NCI-H2227 (cell line): ENCODE results near the gene PC.

Experiments
- DNase-seq: peaks from one replicate; lab custom pipeline; 2025; ENCODE audit not compliant: unreplicated experiment; lab: John Stamatoyannopoulos, UW

PC gene

DNA sequence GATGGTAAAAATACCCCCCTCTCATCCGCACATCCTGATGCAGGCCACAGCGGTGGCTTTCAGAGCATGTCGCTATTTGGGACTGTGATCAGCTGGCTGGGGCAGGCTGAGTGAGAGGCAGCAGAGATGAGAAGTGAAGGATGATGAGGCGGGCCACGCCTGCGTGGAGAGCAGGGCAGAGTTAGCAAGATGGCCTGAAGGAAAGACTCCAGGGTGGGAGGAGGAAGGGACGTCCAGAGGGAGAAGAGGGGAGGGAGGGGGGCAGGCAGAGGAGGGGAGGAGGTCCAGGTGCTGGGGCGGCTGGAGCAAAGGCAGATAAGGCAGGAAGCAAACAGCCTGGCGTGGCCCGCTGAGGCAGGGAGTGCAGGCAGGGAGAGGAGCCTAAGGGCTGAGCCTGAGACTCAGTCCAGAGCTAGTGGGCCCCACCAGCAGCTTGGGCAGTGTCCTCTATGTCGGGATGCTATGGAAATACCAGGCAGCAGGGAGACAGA lies 72.2 kb downstream of the PC start:
- DNase-seq = no peak

DNA sequence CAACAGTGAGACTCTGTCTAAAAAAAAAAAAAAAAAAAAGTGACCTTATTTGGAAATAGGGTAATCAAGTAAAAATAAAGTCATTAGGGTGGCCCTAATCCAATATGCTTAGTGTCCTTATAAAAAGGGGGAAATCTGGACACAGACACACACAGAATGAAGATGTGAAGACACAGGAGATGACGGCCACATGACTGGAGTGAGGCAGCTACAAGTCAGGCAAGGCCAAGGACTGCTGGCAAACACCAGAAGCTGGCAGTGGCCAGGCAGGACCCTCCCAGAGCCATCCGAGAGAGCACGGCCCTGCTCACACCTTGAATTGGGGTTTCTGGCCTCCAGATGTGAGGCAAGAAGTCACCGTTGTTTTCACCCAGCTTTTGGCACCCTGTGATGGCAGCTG lies 72.7 kb downstream of the PC start:
- no peak for DNase-seq

DNA sequence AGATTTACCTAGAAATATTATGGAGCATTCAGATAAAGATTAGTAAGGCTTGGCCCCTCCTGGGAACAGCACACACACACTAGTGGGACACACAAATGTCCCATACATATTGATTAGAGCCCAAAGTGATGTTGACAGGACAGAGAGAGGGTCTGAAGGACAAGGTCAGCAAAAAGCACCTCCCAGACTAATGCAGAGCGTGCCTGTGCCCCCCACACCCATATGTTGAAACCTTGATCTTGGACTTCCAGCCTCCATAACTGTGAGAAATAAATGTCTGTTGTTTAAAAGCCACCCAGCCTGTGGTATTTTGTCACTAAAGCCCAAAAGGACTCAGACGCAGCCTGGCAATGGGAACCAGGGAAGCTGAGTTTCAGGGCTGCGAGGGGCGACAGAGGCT lies 73.7 kb downstream of the PC start:
- no peak for DNase-seq

DNA sequence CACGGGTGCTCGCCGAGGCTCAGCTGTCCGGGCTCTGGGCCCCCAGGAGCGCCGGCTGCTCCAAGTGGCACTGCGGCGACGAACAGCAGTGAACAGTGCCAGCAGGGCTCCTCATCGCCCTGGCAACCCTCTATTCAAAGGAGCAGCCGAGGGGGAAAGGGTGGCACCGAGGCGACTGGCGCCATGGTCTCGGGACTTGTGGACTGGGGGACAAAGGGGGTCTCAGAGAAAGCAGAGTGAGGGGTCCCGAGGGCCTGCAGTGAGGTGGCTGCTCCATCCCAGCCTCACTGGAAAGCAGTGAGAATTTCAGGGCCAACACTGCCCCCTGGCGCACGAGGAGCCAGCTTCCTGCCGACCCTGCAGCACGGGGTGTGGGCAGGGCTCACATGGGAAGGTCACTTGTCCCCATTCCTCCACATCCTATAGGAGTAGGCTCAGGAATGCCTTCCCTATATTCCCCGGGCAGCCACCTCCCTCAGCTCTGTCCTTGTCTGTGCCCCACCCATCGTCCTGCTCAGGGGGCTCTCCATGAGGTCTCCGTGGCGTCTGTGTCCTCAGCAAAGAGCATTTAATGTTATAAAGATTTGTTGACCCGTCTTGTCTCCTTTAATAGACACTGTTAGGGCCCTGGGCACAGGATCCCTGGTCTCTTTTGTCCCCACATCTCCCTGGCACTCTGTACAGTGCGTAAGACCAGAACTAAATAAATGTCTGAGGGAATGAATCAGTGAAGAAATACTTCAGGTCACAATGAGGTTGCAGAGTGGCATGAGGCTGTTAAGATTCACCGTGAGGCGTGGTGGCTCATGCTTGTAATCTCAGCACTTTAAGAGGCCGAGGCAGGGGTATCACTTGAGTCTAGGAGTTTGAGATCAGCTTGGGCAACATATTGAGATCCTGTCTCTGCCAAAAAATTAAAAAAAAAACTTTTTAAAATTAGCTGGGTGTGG lies 74.9 kb downstream of the PC start:
- peak; percentile 84 for DNase-seq

DNA sequence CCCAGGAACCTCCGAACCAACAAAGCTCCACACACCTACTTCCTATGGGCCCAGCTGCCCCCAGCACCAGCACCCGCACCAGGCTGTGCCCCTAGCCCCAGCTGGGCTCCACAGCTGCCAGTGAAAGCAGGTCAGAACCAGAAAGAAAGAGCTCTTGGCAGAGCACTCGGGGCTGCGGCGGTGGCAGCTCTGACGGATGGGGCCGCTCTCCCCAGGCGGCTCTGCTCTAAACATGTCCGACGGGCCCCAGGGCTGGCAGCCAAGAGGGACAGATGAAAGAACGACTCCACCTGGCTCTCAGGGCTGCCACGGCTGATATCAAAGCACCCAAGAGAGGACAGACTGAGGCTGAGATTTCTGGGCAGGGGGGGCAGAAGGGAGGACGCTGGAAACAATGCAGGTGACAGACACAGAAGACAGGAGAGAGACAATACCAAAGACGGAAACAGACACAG lies 75.6 kb downstream of the PC start:
- no peak for DNase-seq

DNA sequence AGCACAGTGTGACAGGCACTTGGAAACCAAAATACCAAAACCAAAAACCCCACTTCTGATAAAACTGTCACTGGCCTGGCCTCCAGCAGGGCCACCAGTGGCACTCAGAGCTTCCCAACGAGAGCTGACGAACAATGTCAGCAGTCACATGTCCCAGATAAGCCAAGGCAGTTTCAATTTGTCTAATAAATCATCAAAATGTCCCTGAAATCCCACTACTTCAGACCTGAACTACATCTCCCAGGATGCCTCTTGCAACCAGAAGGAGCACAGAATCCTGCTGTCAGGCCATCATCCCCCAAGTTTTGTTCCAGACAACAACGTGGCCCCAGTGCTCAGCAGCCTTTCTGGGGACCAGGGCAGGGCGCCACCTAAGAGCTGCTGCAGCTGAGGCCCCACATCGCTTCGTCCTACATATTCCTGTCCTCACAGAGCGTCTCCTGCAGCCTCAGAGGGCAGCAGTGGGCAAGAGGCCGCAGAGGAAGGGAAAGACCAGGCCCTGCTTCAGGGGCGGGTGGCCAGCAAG lies 76.2 kb downstream of the PC start:
- DNase-seq = no peak

DNA sequence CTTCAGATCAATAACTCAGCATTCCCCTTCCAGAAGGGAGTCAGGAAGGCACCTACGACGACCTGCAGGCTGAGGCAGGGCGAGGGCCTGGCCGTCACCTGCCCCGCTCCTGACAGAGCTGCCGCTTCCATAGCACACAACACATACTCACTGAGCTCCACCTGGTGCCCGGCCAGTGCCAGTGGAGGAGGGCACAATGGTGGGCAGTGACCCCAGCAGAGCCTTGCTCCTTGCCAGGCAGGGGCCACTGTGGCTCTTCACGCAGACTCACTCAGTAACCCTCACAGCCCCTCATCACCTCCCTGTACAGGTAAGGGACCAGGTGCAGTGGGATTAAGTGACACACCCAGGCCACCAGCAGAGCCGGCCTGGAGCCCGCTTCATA lies 76.7 kb downstream of the PC start:
- DNase-seq = no peak

DNA sequence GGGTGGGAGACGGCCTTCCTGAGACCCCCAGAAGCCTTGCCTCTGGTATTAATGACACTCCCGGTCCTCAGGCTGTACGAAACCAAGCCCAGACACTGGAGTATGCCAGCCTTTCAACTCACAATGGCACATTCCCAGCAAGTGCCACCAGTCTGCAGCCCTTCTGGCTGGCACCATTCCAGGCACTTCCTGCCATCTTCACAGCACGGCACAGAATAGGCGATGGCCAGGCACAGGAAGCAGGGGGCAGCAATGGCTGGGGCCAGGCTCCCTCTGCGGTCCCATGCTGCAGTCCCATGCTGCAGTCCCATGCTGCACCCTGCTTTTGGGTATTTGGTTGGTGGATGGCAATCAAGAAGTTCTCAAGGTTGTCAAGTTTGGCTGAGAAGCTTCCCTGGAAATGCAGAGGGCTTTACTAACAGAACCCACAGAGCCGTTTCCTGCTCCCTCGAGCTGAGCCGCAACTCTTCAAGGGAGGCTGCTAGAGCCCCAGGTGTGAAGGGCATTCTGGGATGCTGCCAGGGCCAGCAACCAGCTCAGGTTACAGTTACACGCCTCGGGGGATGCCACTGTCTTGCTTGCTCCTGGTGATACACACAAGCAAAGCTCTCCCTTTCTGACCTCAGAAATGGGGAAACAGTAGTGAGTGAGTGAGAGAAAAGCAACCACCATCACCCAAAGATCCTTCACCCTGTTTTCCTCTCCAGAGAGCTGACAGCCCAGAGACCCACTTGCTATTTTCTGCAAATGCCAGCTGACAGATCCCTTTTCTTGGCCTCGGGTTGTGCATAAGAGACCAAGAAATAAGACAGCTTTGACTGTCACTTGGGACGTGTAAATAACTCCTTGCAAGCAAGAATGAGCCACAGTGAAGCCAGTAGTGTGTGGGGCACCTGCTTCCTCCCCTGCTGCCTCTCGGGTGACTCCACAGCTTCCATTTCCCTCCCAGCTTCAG lies 77.4 kb downstream of the PC start:
- no peak for DNase-seq

DNA sequence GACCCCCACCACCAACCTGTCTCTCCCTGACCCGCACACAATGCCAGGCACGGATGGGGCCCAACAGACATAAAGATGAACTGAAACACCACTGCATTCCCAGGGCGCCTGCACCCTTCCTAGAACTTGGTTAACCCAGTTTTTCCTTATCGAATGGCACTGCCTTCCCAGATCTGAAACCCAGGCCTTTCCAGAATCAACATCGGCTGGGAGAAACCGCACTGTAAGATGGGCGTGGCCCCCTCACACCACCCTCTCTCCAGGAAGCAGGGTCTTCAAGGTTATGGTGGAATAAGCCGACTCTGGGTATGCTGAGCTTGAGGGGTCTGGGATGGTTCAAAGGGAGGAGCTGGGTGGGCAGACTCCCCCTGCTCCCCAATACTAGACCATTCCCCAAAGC lies 78.2 kb downstream of the PC start:
- no peak for DNase-seq

DNA sequence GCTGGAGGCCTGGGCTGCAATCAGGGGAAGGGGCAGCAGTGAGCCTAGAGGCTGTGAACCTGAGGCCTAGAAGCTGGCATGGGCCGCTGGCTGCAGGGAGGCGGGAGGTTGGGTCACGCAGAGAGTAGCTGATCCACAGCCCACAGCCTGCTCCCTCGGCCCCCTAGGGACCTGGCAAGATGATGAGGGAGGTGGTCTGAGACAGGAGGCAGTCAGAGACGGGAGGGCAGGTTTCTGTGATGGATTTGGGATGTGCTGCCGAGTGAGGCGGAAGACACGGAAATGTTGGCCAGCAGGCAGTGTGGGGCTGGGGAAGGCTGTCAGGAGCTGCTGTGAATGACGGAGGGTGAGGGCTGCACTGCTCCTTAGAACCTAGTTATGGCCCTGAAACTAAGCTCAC lies 78.6 kb downstream of the PC start:
- DNase-seq = no peak

DNA sequence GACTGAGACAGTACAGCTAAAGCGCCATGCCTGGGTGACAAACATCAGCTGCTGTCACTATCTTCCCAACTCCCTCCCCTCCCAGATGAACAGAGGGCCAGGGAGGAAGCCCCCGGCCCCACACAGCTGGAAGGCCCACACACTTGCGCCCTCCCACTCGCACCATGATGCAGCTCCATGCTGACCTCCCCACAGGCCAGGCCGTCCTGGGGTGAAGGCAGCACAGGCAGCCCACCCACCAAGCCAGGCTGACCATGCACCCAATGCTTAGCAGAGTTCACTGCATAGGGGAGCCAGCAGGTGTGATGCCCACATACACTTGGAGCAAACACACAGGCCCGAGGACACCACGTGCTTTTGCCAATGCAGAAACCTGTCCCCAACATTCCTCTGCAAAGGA lies 79.2 kb downstream of the PC start:
- no peak for DNase-seq

DNA sequence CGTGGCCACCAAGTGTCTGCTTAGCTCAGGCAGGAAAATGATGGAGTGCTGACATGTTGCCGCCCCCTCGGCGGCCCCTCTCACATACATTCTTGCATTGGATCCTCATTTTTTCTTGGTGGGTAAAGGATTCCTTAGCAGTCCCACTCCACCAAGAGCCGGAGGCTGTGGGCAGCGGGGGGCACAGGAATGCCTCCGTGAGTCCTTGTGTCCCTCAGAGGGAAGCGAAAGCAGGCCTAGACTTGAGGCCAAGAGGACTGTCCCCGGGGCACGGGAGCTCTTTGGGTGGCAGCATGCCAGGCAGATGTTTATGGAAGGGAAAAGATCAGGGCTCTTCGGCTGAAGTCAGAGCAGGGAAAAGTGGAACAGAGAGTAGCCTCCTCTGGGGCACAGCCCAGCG lies 79.7 kb downstream of the PC start:
- DNase-seq = no peak

DNA sequence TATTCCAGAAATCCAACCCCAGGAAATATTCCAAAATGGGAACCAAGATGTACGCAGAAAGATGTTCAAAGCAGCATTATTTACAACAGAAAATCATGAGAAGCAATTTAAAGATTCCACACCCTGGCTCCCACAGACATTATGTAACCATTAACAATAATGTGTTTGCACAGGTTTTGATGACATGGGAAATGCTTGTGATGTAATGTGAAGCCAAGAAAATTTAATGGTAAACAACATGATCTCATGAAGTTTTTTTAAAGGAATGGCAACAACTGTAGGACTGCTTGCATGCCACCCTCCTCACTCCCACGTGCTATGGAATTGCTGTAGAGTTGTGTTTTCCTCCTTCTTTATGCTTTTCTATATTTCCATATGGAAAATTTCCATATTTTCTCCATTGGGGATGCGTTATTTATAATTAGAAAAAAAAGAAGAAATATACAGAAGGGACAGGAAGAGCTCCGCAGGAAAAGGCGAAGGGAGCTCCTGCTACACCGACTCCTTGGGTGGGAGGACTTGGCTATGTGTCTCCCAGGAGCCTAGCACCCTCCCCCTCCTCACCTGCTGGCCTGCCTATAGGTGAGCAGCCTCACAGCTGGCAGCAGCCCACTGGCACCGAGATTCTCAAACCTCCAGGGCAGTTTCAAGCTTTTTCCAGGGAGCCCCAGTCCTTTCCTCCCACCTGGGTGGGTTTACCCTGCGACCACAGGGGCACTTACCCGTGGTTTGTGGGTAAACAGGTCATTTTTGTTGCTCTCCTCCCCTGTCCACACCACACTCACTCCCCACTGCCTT lies 80.4 kb downstream of the PC start:
- DNase-seq = no peak

DNA sequence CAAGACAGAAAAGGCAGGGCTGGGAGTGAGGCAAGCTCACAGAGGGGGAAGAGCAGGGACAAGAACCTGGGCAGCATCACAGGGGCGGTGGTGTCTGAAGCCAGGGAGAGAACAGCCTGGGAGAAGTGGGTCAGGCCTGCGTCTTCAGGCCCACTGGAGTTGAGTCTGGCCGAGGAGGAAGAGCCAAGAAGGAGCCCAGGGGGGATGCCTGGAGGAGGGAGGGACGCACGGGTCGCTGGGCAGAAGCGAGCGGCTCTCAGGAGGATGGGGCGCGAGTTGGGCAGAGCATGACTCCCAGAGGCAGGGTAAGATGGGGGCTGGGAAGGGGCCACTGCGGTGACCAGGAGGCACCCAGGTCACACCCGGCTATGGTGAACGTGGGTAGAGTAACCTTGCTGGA lies 82.8 kb downstream of the PC start:
- DNase-seq = no peak

DNA sequence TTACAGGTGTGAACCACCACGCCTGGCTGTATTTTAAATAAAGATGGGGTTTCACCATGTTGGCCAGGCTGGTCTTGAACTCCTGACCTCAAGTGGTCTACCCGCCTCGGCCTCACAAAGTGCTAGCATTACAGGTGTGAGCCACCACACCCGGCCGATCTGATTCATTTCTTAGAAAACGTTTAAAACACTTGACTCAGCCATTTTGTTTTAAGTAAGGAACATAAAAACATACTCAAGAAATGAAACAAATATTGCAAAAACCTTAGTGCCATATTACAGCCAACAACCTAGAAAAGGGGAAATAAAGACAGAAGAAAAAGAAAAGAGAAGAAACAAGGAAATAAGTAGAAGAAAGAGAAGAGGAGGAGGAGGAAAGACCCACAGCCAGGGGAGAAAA lies 84.0 kb downstream of the PC start:
- no peak for DNase-seq

DNA sequence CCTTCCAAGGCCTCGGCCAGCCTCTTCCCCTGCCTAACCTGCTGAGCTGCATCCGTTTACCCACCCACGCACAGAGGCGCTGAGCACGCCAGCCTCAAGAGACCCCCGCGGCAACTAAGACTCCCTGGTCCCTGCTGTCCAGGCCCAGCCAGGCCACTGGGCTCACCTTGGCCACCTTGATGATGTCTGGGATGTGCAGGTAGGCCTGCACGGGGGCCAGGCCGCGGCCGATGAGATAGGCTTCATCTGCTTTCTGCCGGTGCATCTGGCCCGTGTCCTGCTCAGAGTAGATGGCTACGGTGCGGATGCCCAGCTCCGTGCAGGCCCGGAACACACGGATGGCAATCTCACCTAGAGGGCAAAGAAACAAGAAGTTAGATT lies 86.7 kb downstream of the PC start:
- DNase-seq = no peak

DNA sequence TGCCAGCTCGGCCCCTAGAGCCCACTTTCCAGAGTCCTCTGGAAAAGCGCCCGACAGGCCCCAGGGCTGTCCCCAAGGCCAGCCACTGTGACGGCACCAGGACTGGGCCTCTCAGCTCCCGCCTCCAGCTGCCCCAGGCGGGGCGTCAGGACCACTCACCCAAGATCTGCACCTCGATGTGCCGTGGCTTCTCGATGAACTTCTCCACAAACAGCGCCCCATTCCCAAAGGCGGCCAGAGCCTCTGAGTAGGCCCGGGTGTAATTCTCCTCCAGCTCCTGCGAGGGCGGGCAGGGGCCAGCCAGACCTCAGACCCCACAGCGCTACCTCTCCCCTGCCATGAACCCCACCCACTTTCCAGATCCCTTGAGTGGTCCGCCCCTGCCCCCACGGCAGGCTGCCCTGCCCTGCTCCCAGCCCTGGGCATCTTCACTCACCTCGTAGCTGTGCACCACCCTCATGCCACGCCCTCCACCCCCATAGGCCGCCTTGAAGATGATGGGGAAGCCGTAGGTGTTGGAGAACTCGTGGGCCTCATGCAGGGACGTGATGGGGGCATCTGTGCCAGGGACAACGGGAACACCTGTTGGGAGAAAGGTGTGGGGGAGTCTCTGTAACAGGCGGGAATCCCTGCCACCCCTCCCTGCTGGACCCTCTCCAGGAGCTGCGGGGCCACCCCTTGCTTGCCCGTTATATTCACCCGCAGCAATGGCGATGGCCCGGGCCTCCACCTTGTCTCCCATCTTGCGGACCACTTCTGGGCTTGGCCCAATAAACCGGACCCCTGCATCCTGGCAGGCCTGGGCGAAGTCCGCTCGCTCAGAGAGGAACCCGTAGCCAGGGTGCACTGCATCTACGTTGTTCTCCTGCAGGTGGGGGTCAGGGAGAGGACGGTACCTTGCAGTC lies 87.3 kb downstream of the PC start:
- DNase-seq = no peak

DNA sequence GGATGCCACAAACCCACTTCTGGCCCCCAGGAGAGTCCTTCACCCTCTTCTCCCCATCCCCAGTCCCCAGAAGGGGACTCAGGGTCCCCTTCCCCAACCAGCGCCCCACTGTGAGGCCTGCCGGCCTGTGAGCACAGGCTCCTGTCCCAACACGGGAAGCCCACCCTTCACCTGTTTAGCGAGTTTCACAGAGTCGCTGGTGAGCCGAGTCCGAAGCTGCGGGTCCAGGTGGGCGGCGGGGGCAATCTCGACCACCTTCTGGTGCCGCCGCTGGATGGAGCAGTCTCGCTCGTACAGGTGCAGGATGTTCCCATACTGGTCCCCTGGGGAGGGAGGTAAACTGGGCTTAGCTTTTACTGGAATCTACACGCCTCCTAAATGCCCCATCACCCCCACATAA lies 88.1 kb downstream of the PC start:
- no peak for DNase-seq

DNA sequence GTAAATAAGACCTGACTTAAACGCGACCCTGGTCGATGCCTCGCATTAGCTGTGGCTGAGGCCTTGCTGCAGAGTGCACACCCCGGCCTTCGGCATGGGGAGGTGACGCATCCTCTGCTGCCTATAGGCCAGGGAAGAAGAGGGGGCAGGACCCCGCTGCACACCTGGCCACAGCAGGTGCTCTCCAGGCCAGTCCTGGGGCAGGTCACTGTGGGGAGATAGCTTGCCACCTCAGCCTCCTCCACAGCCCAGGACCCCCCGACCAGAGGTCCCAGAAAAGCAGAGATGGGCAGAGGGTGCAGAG lies 88.7 kb downstream of the PC start:
- DNase-seq = no peak
